Motor neuron (in vitro differentiated cells): ENCODE measurements around the gene EOLA1. TPM values are rescaled to one million over a fixed set of nuclear protein-coding genes. Genes with fewer than 3 reads are reported as not detected.
A peak's percentile ranks its signal among the peaks of the same experiment; 100 is the strongest.
"Not testable (repeated sequence)": the region's sequence is repeated elsewhere in the genome, so short reads cannot be mapped to it uniquely, and the experiment has no call there.

ENCODE experiments used
- ATAC-seq, 8 experiments: fragments of 200-7000 bp; cut with Tn5 transposase; replicated peaks in 6 of 8; 2 replicates each; pipeline ENCODE4 v1.8.0; 2021; ENCODE audit warnings: mild to moderate bottlenecking in 8 of 8, moderate library complexity in 8 of 8
- H3K27ac ChIP-seq, 2 donors: fragments of 250-450 bp; sonication (Bioruptor Pico); 2 replicates each; pipeline ENCODE4 v1.9.0; 2021; ENCODE audit warnings: antibody characterized with exemption in 2 of 2, mild to moderate bottlenecking in 2 of 2, moderate library complexity in 1 of 2
- H3K4me1 ChIP-seq, 2 donors: fragments of 250-450 bp; sonication (Bioruptor Pico); replicated peaks in 1 of 2; 2 replicates each; pipeline ENCODE4 v1.6.1; 2021; ENCODE audit warnings: antibody characterized with exemption in 2 of 2, mild to moderate bottlenecking in 2 of 2, moderate library complexity in 1 of 2
- H3K4me3 ChIP-seq, 5 donors: fragments of 250-450 bp; sonication (Bioruptor Pico); 2 replicates each; pipeline ENCODE4 v1.9.0; 2021; ENCODE audit warnings: antibody characterized with exemption in 5 of 5, mild to moderate bottlenecking in 5 of 5, moderate library complexity in 4 of 5
- WGBS, 10 experiments: fragments of 450-650 bp; shearing (Covaris generic); methylation state at CpG; one replicate each; pipeline ENCODE4 v1.0.0; 2022; 5-methylcytosine and 5-hydroxymethylcytosine counted together
- in situ Hi-C, 9 experiments: fragments of 400-800 bp; cut with MboI; loops; one replicate each; pipeline ENCODE4 v1.15.0; 2021; ENCODE audit warnings: low sequenced_read_pairs in 9 of 9, low pct_unique_long_range_greater_than_20kb in 2 of 9; ENCODE audit not compliant: unreplicated experiment in 9 of 9
- total RNA-seq, 8 experiments: library from RNA; unstranded; fragments of 300-600 nt; gene quantifications; 2 replicates each; pipeline versions ENCODE4 v1.2.3 to v1.2.4, GENCODE V29; 2022

Gene EOLA1
- 10 to 100 TPM; 14.6 to 25.7 (median 17.3) TPM for total RNA-seq

GRCh38 chrX:149540621-149541520 is at the start of gene EOLA1:
Gene EOLA1, plus strand, starts transcription at chrX:149541012. Its CDS starts 4,619 bp downstream, at chrX:149545631.
- 47% methylated on average over 28 of the region's 71 CpGs; no CpG with 5 or more reads in 9 of the 10 experiments for WGBS, 10 experiments
- H3K27ac ChIP-seq = peak within 1 kb of the TSS; percentile 91 to 97
- H3K4me3 ChIP-seq = peak within 1 kb of the TSS; percentile 52 to 96 (median 56)
- in situ Hi-C loops = no loop called here
- ATAC-seq = peak; percentile 64 to 82 (median 70)
- peaks cover 0 to 6% of the 10 kb centered on the region in 2 donors for H3K4me1 ChIP-seq

- ATAC-seq = no peak
- no peak overlapping the region for H3K27ac ChIP-seq
- no peaks in the 10 kb centered on the region for H3K4me1 ChIP-seq
- no peak overlapping the region for H3K4me3 ChIP-seq
- WGBS, 10 experiments = 50% methylated on average over 1 of the region's 2 CpGs; no CpG with 5 or more reads in 9 of the 10 experiments
- in situ Hi-C loops = loop anchor here in 1 of 9 experiments (25.0 kb wide), 1 partner anchor 1455 kb away; no protein-coding TSS in a partner anchor
Measured at GRCh38 chrX:149491812-149492211, 49.0 kb upstream of the EOLA1 start.

- no peak for ATAC-seq
- H3K4me1 ChIP-seq = no peaks in the 10 kb centered on the region
- H3K4me3 ChIP-seq = no peak overlapping the region
- H3K27ac ChIP-seq = no peak overlapping the region
- in situ Hi-C loops = loop anchor here in 1 of 9 experiments (25.0 kb wide), 1 partner anchor 1457 kb away; no protein-coding TSS in a partner anchor
- 50 to 100% methylated on average over 1 to 8 of the region's 13 CpGs; no CpG with 5 or more reads in 8 of the 10 experiments for WGBS, 10 experiments
Measured at GRCh38 chrX:149493567-149494562, 46.9 kb upstream of the EOLA1 start.

- no peaks in the 10 kb centered on the region for H3K4me1 ChIP-seq
- 35 to 100% methylated on average over 2 to 4 of the region's 4 CpGs; no CpG with 5 or more reads in 8 of the 10 experiments for WGBS, 10 experiments
- ATAC-seq = no peak
- in situ Hi-C loops = loop anchor here in 1 of 9 experiments (25.0 kb wide), 1 partner anchor 1458 kb away; no protein-coding TSS in a partner anchor
- H3K27ac ChIP-seq = no peak overlapping the region
- no peak overlapping the region for H3K4me3 ChIP-seq
Measured at GRCh38 chrX:149494844-149495565, 45.8 kb upstream of the EOLA1 start.

GRCh38 chrX:149495573-149496071 is 45.2 kb upstream of the EOLA1 start:
- in situ Hi-C loops = loop anchor here in 1 of 9 experiments (25.0 kb wide), 1 partner anchor 1458 kb away; no protein-coding TSS in a partner anchor
- WGBS, 10 experiments = 67% methylated on average over 1 of the region's 5 CpGs; no CpG with 5 or more reads in 9 of the 10 experiments
- Histone ChIP-seq H3K27ac (no peak overlapping the region), H3K4me3 (no peak overlapping the region), H3K4me1 (no peaks in the 10 kb centered on the region)
- ATAC-seq = peak; percentile 62 to 90 (median 82)

GRCh38 chrX:149497054-149497453 is 43.8 kb upstream of the EOLA1 start:
- WGBS, 10 experiments = 86 to 100% methylated on average over 1 of the region's 1 CpG; no CpG with 5 or more reads in 8 of the 10 experiments
- Histone ChIP-seq H3K4me1 (no peaks in the 10 kb centered on the region), H3K4me3 (no peak overlapping the region), H3K27ac (no peak overlapping the region)
- no peak for ATAC-seq
- in situ Hi-C loops = loop anchor here in 1 of 9 experiments (25.0 kb wide), 1 partner anchor 1460 kb away; no protein-coding TSS in a partner anchor

GRCh38 chrX:149497626-149498025 is 43.2 kb upstream of the EOLA1 start:
- Histone ChIP-seq H3K4me1 (no peaks in the 10 kb centered on the region), H3K27ac (no peak overlapping the region), H3K4me3 (no peak overlapping the region)
- in situ Hi-C loops = loop anchor here in 1 of 9 experiments (25.0 kb wide), 1 partner anchor 1460 kb away; no protein-coding TSS in a partner anchor
- ATAC-seq = peak in 2 of 8 experiments; percentile 38 to 45
- 100% methylated on average over 1 of the region's 2 CpGs; no CpG with 5 or more reads in 8 of the 10 experiments for WGBS, 10 experiments

GRCh38 chrX:149498767-149499166 is 42.0 kb upstream of the EOLA1 start:
- WGBS, 10 experiments = 37 to 100% (median 91%) methylated on average over 1 to 4 of the region's 4 CpGs; no CpG with 5 or more reads in 4 of the 10 experiments
- H3K27ac ChIP-seq = no peak overlapping the region
- no peaks in the 10 kb centered on the region for H3K4me1 ChIP-seq
- in situ Hi-C loops = loop anchor here in 1 of 9 experiments (25.0 kb wide), 1 partner anchor 1461 kb away; no protein-coding TSS in a partner anchor
- ATAC-seq = no peak
- no peak overlapping the region for H3K4me3 ChIP-seq

- no peak overlapping the region for H3K27ac ChIP-seq
- in situ Hi-C loops = loop anchor here in 1 of 9 experiments (25.0 kb wide), 1 partner anchor 1462 kb away; no protein-coding TSS in a partner anchor
- no peak overlapping the region for H3K4me3 ChIP-seq
- WGBS, 10 experiments = 42 to 49% methylated on average over 3 to 4 of the region's 5 CpGs; no CpG with 5 or more reads in 8 of the 10 experiments
- H3K4me1 ChIP-seq = peaks cover 0 to 2% of the 10 kb centered on the region in 2 donors
- no peak for ATAC-seq
Measured at GRCh38 chrX:149499766-149500165, 41.0 kb upstream of the EOLA1 start.

- ATAC-seq, H3K27ac ChIP-seq, in situ Hi-C loops, H3K4me3 ChIP-seq, H3K4me1 ChIP-seq: not testable (repeated sequence)
- WGBS, 10 experiments = no CpG with 5 or more reads among the region's 5 CpGs
Measured at GRCh38 chrX:149502923-149503322, 37.9 kb upstream of the EOLA1 start.

GRCh38 chrX:149503446-149503845 is 37.4 kb upstream of the EOLA1 start:
- H3K4me1 ChIP-seq, H3K27ac ChIP-seq, in situ Hi-C loops: not testable (repeated sequence)
- ATAC-seq = peak; percentile 14 to 72 (median 64)
- peak overlapping the region in 4 of 5 donors; percentile 11 to 55 (median 30) for H3K4me3 ChIP-seq
- WGBS, 10 experiments = no CpG with 5 or more reads among the region's 10 CpGs
